Activated CD4-positive, alpha-beta T cell treated with anti-CD3 and anti-CD28 coated beads, Interleukin-2, Interleukin-6, amounts not matched to agents 100 ng/mL and 50 ng/mL, durations not matched to agents 16 hours and 8 hours (primary cell): ENCODE data around the gene PSMB8.

Experiments used
- DNase-seq: peaks from one replicate; pipeline ENCODE4 v3.0.0-alpha.2; 2020

The PSMB8 gene

DNA sequence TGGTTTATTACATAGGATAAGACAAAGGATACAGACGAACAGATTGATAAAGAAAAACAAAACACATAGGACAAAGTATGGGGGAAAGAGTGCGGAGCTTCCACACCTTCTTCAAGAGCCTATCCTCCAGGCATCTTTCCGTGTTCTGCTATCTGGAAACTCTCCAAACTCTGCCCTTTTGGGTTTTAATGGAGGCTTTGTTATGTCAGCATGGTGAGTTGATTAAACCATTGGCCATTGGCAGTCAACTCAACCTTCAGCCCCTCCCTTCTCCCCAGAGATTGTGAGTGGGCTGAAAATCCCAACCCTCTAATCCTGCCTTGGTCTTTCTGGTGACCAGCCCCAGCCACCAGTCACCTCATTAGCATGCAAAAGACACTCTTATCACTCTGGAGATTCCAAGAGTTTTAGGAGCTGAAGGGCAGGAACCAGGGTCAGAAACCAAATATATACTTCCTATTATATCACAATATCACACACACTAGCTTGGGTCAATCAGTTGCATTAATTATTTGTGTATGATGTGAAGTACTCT, 50.9 kb downstream of the PSMB8 start:
- DNase-seq, result no peak
